AG04450 (cell line): ENCODE measurements around the gene ZNF253. TPM values are rescaled to one million over a fixed set of nuclear protein-coding genes. Genes with fewer than 3 reads are reported as not detected.

Experiments used
- CTCF ChIA-PET: fragments of 300-600, 350-600 bp; formaldehyde crosslinking; extraction: SDS; loops from one replicate; lab custom pipeline; 2022; ENCODE audit warnings: antibody characterized with exemption, inconsistent platforms; lab: Charles Lee
- POLR2A ChIA-PET: fragments of 350-600 bp; formaldehyde crosslinking; extraction: SDS; loops from one replicate; lab custom pipeline; 2021; ENCODE audit warnings: antibody characterized with exemption, inconsistent platforms; lab: Yijun Ruan, JAX
- DNase-seq: peaks from one replicate; pipeline ENCODE4 v3.0.0-alpha.2; 2011; ENCODE audit warnings: low read depth, low spot score
- H3K27ac ChIP-seq: one replicate; pipeline ENCODE4 v1.5.1; 2012; ENCODE audit warnings: low read depth, low read length, control low read depth
- H3K27me3 ChIP-seq: one replicate; pipeline ENCODE4 v1.6.0; 2012; ENCODE audit warnings: low read length; ENCODE audit not compliant: control insufficient read depth, insufficient read depth
- H3K4me3 ChIP-seq: 2 replicates; pipeline ENCODE4 v1.5.1; 2011; ENCODE audit warnings: mild to moderate bottlenecking, low read depth, low read length, control low read depth
- H3K9me3 ChIP-seq: 2 replicates; pipeline ENCODE4 v1.5.1; 2012; ENCODE audit warnings: low read length; ENCODE audit not compliant: control insufficient read depth, insufficient read depth
- polyA plus RNA-seq: library from polyadenylated mRNA; depleted of rRNA; stranded (reverse); fragments of >200 nt; gene quantifications from 2 replicates; pipeline ENCODE4 v1.2.3, GENCODE V29; 2011; rRNA removed
- TF ChIP-seq, protein P1 (sequence below): IDR thresholded peaks from 2 replicates; pipeline ENCODE4 v1.5.1; 2011; ENCODE audit warnings: low read depth, low read length, control low read depth, inconsistent platforms

The ZNF253 gene
- polyA plus RNA-seq, 1 experiment: 4.2 TPM

DNA sequence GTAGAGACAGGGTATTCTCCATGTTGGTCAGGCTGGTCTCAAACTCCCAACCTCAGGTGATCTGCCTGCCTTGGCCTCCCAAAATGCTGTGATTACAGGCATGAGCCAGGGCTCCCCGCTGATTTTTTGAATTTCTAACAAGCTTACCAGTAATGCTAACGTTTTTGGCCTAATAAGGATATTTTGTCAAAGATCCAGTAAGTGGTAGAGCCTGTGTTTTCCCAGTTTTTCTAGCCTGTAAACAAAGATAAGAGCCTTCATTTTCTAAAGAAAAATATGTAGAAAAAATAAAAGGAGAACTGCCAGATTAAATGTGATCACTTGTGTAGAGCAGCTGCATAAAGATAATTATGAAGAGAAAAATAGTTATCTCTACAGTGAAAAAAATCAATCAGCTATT, 72.8 kb downstream of the ZNF253 start:
- Histone ChIP-seq H3K27ac (no peak overlapping the region), H3K9me3 (peaks cover 23% of the 10 kb centered on the region), H3K4me3 (no peak overlapping the region), H3K27me3 (no peaks in the 10 kb centered on the region)
- DNase-seq: no peak
- TF ChIP-seq, protein P1, sequence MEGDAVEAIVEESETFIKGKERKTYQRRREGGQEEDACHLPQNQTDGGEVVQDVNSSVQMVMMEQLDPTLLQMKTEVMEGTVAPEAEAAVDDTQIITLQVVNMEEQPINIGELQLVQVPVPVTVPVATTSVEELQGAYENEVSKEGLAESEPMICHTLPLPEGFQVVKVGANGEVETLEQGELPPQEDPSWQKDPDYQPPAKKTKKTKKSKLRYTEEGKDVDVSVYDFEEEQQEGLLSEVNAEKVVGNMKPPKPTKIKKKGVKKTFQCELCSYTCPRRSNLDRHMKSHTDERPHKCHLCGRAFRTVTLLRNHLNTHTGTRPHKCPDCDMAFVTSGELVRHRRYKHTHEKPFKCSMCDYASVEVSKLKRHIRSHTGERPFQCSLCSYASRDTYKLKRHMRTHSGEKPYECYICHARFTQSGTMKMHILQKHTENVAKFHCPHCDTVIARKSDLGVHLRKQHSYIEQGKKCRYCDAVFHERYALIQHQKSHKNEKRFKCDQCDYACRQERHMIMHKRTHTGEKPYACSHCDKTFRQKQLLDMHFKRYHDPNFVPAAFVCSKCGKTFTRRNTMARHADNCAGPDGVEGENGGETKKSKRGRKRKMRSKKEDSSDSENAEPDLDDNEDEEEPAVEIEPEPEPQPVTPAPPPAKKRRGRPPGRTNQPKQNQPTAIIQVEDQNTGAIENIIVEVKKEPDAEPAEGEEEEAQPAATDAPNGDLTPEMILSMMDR: no peak
- POLR2A ChIA-PET: no interaction called here
- CTCF ChIA-PET: no interaction called here

DNA sequence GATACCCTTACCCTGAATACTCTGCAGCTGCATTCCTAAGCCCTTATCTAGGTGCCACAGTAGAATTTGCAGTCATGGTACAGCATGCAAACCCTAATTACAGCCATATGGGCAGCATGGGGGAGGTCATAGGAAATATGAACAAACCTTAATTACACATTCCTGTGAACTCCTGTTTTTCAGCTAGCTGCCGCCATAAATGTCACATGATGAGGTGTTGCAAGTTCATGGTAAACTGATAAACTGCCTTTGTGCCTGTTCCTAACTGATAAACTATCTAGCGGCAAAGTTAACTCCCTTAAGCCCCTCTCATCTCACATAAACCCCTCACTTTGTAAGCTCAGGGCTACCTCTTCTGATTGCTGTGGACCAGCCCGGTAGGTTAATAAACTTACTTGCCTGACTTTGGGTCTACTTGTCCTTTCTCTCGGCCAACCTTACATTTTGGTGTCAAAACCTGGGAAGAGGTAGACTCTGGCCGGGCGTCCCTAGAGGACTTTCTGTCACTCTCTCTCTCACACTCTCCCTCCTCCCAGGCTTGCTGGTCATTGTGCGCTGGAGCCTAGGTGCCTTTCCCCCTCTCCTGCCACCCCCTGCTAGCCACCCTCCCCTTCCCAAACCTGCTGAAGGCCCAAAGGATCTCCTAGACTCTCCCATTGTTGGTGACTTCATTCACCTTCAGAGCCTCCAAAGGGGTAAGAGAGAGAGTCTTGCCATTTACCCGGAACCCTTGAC, 78.3 kb downstream of the ZNF253 start:
- Histone ChIP-seq H3K9me3 (peaks cover 24% of the 10 kb centered on the region; the same call in 1 of the 2 replicates), H3K27ac (no peak overlapping the region), H3K4me3 (no peak overlapping the region), H3K27me3 (no peaks in the 10 kb centered on the region)
- ChIA-PET CTCF (no interaction called here), POLR2A (no interaction called here)
- TF ChIP-seq, protein P1: no peak
- no peak for DNase-seq

Other genes starting within 250 kb of the ZNF253 start
- gene PBX4, start 247.2 kb upstream of the ZNF253 start, polyA plus RNA-seq: 0.63 and 0.69 TPM in 2 replicates
- 2.2 and 2.3 TPM in 2 replicates for gene LPAR2, start 237.7 kb upstream of the ZNF253 start, polyA plus RNA-seq
- 3.1 and 3.8 TPM in 2 replicates for gene GMIP, start 222.2 kb upstream of the ZNF253 start, polyA plus RNA-seq
- 9.4 and 13.4 TPM in 2 replicates for gene ATP13A1, start 202.2 kb upstream of the ZNF253 start, polyA plus RNA-seq
- 4.3 and 4.5 TPM in 2 replicates for gene ZNF101, start 197.0 kb upstream of the ZNF253 start, polyA plus RNA-seq
- gene ZNF14, start 132.8 kb upstream of the ZNF253 start, polyA plus RNA-seq: 2.9 and 4.2 TPM in 2 replicates
- gene ZNF506, start 44.1 kb upstream of the ZNF253 start, polyA plus RNA-seq: 10.4 and 14.2 TPM in 2 replicates
- 4.6 and 4.9 TPM in 2 replicates for gene ZNF93, start 35.1 kb downstream of the ZNF253 start, polyA plus RNA-seq
- gene ZNF682, start 173.6 kb downstream of the ZNF253 start, polyA plus RNA-seq: 2.0 and 2.5 TPM in 2 replicates
- gene ZNF90, start 212.1 kb downstream of the ZNF253 start, polyA plus RNA-seq: 0.87 and 1.3 TPM in 2 replicates